ENCODE measurements around the gene HSPA12B. TPM values are rescaled to one million over a fixed set of nuclear protein-coding genes. Genes with fewer than 3 reads are reported as not detected.

The HSPA12B gene
- total and polyA plus RNA-seq, 2 donors (not counting 3 experiments of a cell fraction or from before 2014, with no cell fraction given), result 3.7 to 6.6 TPM

DNA sequence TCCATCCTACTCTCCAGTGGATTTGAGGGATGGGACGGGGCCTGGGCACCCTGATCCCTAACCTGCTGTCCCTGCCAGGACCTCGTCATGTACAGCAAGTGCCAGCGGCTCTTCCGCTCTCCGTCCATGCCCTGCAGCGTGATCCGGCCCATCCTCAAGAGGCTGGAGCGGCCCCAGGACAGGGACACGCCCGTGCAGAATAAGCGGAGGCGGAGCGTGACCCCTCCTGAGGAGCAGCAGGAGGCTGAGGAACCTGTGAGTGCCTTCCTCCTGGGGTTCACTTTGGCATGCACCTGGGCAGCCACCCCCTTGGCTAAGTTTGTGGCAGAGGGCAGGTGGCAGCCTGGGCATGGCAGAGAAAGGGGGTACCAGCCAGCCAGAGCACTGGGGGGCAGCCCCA lies 69.4 kb downstream of the HSPA12B start:
- BruUV-seq (replicated peaks), result no TSS peak
- Histone ChIP-seq H3K27me3 (ENCODE audit: control insufficient read depth in 2 of 2, insufficient read depth in 2 of 2, low read length in 2 of 2) (no peaks in the 10 kb centered on the region), H3K79me2 (ENCODE audit: control insufficient read depth, insufficient read depth, low read length) (peaks cover 20% of the 10 kb centered on the region), H3K9ac (replicated peaks; ENCODE audit: extremely low read depth, insufficient read depth, low read length) (no peak overlapping the region), H4K20me1 (replicated peaks; ENCODE audit: control insufficient read depth, extremely low read depth, insufficient read depth, low read length) (no peaks in the 10 kb centered on the region), H3K9me1 (replicated peaks; ENCODE audit: control insufficient read depth, extremely low read depth, insufficient read depth, low read length) (no peaks in the 10 kb centered on the region), H3K27ac (ENCODE audit: insufficient read depth, low read depth, low read length) (no peak overlapping the region), H3K4me3 (replicated peaks in 1 of 3; ENCODE audit: insufficient read depth in 1 of 3, low read depth in 1 of 3, low read length in 3 of 3) (no peak overlapping the region), H3K9me3 (replicated peaks; ENCODE audit: control insufficient read depth, insufficient read depth, low read length) (no peaks in the 10 kb centered on the region), H3K36me3 (ENCODE audit: control insufficient read depth in 2 of 2, extremely low read depth in 1 of 2, insufficient read depth in 2 of 2, low read length in 2 of 2) (peaks cover 0 to 26% of the 10 kb centered on the region in 2 experiments), H3K4me2 (ENCODE audit: insufficient read depth, low read length) (no peak overlapping the region), H2AFZ (ENCODE audit: low read depth, low read length) (no peak overlapping the region), H3K4me1 (ENCODE audit: control insufficient read depth, extremely low read depth, insufficient read depth, low read length) (peaks cover 19% of the 10 kb centered on the region)
- ChIA-PET POLR2A (no interaction called here), CTCF (interaction anchor here (0.6 kb wide), 1 partner anchor 624 kb away, joined by 5 read pairs; no protein-coding TSS in a partner anchor)
- TF ChIP-seq EZH2 (IDR thresholded peaks at IDR 0.05; ENCODE audit: borderline replicate concordance, low read depth, low read length, severe bottlenecking) (no peak), POLR2AphosphoS5 (IDR thresholded peaks at IDR 0.05; ENCODE audit: insufficient read depth, low read depth, low read length) (no peak), POLR2A (IDR thresholded peaks at IDR 0.05; ENCODE audit: low read depth, low read length) (no peak), FOS (IDR thresholded peaks at IDR 0.05; ENCODE audit: borderline replicate concordance, insufficient read depth, low read length) (no peak)
- TF ChIP-seq, protein P1, sequence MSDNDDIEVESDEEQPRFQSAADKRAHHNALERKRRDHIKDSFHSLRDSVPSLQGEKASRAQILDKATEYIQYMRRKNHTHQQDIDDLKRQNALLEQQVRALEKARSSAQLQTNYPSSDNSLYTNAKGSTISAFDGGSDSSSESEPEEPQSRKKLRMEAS (IDR thresholded peaks at IDR 0.05; ENCODE audit: insufficient read depth, insufficient read length), result no peak
- FAIRE-seq (no peak), DNase-seq (ENCODE audit: low read depth, low spot score) (no peak)
- intact Hi-C loops (cut with micrococcal nuclease) (no loop called here), dilution Hi-C loops (cut with MboI; ENCODE audit: extremely low pct_ligation_motif_present, low sequenced_read_pairs) (no loop called here)

Other genes starting within 250 kb of the HSPA12B start
- gene GFRA4, start 69.3 kb upstream of the HSPA12B start, total RNA-seq, result not detected in 2 replicates
- gene GFRA4, start 69.3 kb upstream of the HSPA12B start, polyA plus RNA-seq, result not detected in 2 replicates
- 0.18 TPM in 1 of 2 replicates, not detected in the other for gene ADAM33, start 50.7 kb upstream of the HSPA12B start, total RNA-seq
- 0.06 TPM in 2 replicates for gene ADAM33, start 50.7 kb upstream of the HSPA12B start, polyA plus RNA-seq
- not detected in 2 replicates for gene SIGLEC1, start 20.1 kb upstream of the HSPA12B start, total RNA-seq
- not detected in 2 replicates for gene SIGLEC1, start 20.1 kb upstream of the HSPA12B start, polyA plus RNA-seq
- 55.0 and 55.8 TPM in 2 replicates for gene ADISSP, start 35.1 kb downstream of the HSPA12B start, total RNA-seq
- gene ADISSP, start 35.1 kb downstream of the HSPA12B start, polyA plus RNA-seq, result 67.5 and 77.3 TPM in 2 replicates
- 0.32 and 0.44 TPM in 2 replicates for gene SPEF1, start 48.8 kb downstream of the HSPA12B start, total RNA-seq
- gene SPEF1, start 48.8 kb downstream of the HSPA12B start, polyA plus RNA-seq, result 0.07 and 0.10 TPM in 2 replicates
- 82.2 and 90.3 TPM in 2 replicates for gene CENPB, start 54.1 kb downstream of the HSPA12B start, total RNA-seq
- 30.4 and 35.7 TPM in 2 replicates for gene CENPB, start 54.1 kb downstream of the HSPA12B start, polyA plus RNA-seq
- gene CDC25B, start 63.6 kb downstream of the HSPA12B start, total RNA-seq, result 62.2 and 76.5 TPM in 2 replicates
- 45.3 and 46.7 TPM in 2 replicates for gene CDC25B, start 63.6 kb downstream of the HSPA12B start, polyA plus RNA-seq
- 19.2 and 22.0 TPM in 2 replicates for gene AP5S1, start 87.9 kb downstream of the HSPA12B start, total RNA-seq
- 15.7 and 20.1 TPM in 2 replicates for gene AP5S1, start 87.9 kb downstream of the HSPA12B start, polyA plus RNA-seq
- gene MAVS, start 114.1 kb downstream of the HSPA12B start, total RNA-seq, result 35.1 and 40.7 TPM in 2 replicates
- gene MAVS, start 114.1 kb downstream of the HSPA12B start, polyA plus RNA-seq, result 17.9 and 18.8 TPM in 2 replicates
- 54.3 and 55.3 TPM in 2 replicates for gene PANK2, start 156.7 kb downstream of the HSPA12B start, total RNA-seq
- gene PANK2, start 156.7 kb downstream of the HSPA12B start, polyA plus RNA-seq, result 18.4 and 18.9 TPM in 2 replicates